ENCODE data around the gene FAF1.

FAF1 gene

DNA sequence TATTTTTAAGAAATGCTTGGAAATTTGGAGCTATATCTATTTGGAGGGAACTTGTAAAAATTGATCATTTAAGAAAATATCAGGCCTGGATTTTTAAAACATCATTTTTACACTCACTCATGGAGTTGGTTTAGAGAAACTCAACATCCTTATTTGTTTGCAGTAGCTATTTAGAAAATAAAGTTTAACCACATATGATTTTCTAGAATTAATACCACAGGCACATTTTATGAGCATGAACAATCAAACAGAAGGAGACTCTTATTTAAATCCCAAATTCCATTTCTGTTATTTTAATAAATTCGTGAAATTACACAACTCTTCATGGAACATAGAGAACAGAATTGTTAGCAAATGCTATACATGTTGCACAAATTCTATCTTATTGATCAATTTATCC, 13.2 kb upstream of the FAF1 start:
- H3K36me3 ChIP-seq, result peaks cover 68% of the 10 kb centered on the region
- TF ChIP-seq, protein P1, sequence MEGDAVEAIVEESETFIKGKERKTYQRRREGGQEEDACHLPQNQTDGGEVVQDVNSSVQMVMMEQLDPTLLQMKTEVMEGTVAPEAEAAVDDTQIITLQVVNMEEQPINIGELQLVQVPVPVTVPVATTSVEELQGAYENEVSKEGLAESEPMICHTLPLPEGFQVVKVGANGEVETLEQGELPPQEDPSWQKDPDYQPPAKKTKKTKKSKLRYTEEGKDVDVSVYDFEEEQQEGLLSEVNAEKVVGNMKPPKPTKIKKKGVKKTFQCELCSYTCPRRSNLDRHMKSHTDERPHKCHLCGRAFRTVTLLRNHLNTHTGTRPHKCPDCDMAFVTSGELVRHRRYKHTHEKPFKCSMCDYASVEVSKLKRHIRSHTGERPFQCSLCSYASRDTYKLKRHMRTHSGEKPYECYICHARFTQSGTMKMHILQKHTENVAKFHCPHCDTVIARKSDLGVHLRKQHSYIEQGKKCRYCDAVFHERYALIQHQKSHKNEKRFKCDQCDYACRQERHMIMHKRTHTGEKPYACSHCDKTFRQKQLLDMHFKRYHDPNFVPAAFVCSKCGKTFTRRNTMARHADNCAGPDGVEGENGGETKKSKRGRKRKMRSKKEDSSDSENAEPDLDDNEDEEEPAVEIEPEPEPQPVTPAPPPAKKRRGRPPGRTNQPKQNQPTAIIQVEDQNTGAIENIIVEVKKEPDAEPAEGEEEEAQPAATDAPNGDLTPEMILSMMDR (IDR thresholded peaks at IDR 0.05; ENCODE audit: low read depth, low read length), result no peak
- H3K4me3 ChIP-seq (ENCODE audit: low read depth, low read length), result peak overlapping the region; percentile 90
- DNase-seq, result no peak
- H3K9me3 ChIP-seq (ENCODE audit: severe bottlenecking), result no peaks in the 10 kb centered on the region
- H3K27me3 ChIP-seq (ENCODE audit: insufficient read depth, low read depth, severe bottlenecking), result no peaks in the 10 kb centered on the region
- H3K27ac ChIP-seq, result peak overlapping the region; percentile 99

DNA sequence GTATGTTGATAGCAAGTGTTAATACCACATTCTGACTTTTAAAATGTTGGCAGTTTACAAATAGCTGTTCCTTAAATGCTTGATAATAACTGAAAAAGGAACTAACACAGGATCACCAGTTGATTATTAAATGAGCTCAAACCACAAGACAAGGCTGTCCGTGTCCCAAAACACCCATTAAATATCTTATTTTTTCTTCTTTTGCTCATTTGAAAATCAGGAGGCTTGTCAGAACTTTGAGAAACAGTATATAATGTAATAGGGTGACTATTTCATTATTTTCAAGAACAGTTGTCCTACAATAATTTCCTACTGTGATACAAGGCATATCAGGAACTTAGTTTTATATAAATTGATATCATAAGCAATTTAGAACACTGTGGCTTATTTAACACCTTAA, 12.7 kb upstream of the FAF1 start:
- H3K27me3 ChIP-seq (ENCODE audit: insufficient read depth, low read depth, severe bottlenecking), result no peaks in the 10 kb centered on the region
- TF ChIP-seq, protein P1 (IDR thresholded peaks at IDR 0.05; ENCODE audit: low read depth, low read length), result no peak
- H3K9me3 ChIP-seq (ENCODE audit: severe bottlenecking), result no peaks in the 10 kb centered on the region
- peak overlapping the region; percentile 90 for H3K4me3 ChIP-seq (ENCODE audit: low read depth, low read length)
- peak overlapping the region; percentile 99 for H3K27ac ChIP-seq
- peaks cover 68% of the 10 kb centered on the region for H3K36me3 ChIP-seq
- DNase-seq, result no peak

DNA sequence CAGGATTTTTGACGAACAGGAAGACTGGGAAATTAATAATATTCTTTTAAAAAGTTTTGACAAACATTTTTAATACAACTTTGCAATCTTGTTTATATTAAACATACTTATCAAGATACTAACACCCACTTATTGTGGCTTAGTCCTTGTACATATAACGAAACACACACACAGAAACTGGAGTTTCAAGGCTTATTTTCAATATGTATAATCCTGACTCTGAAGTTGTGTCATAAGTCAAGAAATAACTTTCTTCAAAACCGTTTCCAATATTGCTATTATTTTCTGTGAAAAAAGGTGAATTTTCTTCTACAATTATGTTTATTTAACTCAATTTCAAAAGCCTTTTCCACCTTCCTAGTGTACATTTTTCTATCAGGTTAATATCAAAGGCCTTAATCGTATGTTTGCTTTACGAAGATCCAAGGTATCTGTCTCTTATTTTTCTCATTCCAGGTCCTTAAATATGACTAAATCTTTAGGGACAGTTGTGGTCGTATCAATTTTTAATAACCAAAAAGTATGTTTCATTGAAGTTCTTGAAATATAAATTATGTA, 11.8 kb upstream of the FAF1 start:
- DNase-seq, result no peak
- H3K36me3 ChIP-seq, result peaks cover 68% of the 10 kb centered on the region
- TF ChIP-seq, protein P1 (IDR thresholded peaks at IDR 0.05; ENCODE audit: low read depth, low read length), result no peak
- no peaks in the 10 kb centered on the region for H3K27me3 ChIP-seq (ENCODE audit: insufficient read depth, low read depth, severe bottlenecking)
- H3K9me3 ChIP-seq (ENCODE audit: severe bottlenecking), result no peaks in the 10 kb centered on the region
- H3K27ac ChIP-seq, result peak overlapping the region; percentile 99
- H3K4me3 ChIP-seq (ENCODE audit: low read depth, low read length), result peak overlapping the region; percentile 90

DNA sequence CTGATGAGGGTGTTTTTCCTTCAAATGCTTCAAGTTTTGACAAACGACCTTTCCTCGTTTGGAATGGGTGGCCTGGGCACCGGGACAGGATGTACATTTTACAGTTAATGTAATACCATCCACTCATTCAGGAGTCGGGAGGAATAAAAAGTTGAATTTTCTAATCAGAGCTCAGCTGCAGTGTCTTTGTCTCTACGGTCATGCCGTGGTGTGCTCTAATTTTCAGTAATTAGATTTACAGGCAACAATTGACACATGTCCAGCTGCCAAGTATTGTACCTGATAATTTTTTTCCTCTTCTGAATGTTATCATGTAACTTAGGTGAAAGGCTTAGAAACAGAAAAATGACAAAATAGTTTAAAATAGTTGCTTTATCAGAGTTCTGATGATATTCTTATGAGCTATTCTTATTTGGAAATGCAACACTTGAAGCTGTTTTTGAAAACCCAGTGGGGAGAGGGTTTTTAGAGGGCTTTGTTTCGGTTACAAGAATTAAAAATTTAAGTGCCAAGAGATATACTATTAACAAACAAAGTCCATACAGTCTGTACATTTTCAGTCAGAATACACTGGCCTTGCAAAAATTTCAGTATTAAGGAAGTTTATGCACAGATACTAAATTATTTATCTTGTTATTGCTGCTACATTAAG, 11.0 kb upstream of the FAF1 start:
- DNase-seq, result no peak
- Histone ChIP-seq H3K27ac (peak overlapping the region; percentile 99), H3K9me3 (ENCODE audit: severe bottlenecking) (no peaks in the 10 kb centered on the region), H3K27me3 (ENCODE audit: insufficient read depth, low read depth, severe bottlenecking) (no peaks in the 10 kb centered on the region), H3K4me3 (ENCODE audit: low read depth, low read length) (peak overlapping the region; percentile 90), H3K36me3 (peaks cover 68% of the 10 kb centered on the region)
- TF ChIP-seq, protein P1 (IDR thresholded peaks at IDR 0.05; ENCODE audit: low read depth, low read length), result no peak

DNA sequence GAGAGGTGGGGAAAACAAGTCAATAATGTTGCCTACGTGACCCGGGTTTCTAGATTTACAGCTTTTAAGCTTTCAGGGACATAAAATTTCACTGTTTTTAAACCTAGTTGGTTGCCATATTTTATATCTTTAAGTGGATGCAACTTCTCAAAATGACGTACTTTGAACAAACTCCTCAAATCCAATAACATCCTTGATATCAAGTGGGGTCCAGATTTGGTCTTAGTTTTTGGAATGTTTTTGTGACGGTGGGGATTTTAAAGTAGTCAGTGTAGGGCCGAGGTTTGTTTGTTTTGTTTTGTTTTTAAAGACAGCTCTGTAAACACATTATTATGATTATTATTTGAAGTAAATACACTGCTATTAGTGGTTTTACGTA, 10.4 kb upstream of the FAF1 start:
- no peak for DNase-seq

More for the DNA sequence above, 10.4 kb upstream of the FAF1 start:
- TF ChIP-seq, protein P1 (IDR thresholded peaks at IDR 0.05; ENCODE audit: low read depth, low read length), result no peak
- Histone ChIP-seq H3K27ac (peak overlapping the region; percentile 99), H3K27me3 (ENCODE audit: insufficient read depth, low read depth, severe bottlenecking) (no peaks in the 10 kb centered on the region), H3K9me3 (ENCODE audit: severe bottlenecking) (no peaks in the 10 kb centered on the region), H3K36me3 (peaks cover 65% of the 10 kb centered on the region), H3K4me3 (ENCODE audit: low read depth, low read length) (peak overlapping the region; percentile 90)
